HG03432 (cell line): ENCODE results near the gene CUL7.
"Not testable (repeated sequence)": the region's sequence is repeated elsewhere in the genome, so short reads cannot be mapped to it uniquely, and the experiment has no call there.

Experiments
- ATAC-seq: cut with Tn5 transposase; IDR thresholded peaks from one replicate; pipeline ENCODE4 v1.9.1; 2021; ENCODE audit warnings: mild to moderate bottlenecking, moderate library complexity; ENCODE audit not compliant: unreplicated experiment

The CUL7 gene

DNA sequence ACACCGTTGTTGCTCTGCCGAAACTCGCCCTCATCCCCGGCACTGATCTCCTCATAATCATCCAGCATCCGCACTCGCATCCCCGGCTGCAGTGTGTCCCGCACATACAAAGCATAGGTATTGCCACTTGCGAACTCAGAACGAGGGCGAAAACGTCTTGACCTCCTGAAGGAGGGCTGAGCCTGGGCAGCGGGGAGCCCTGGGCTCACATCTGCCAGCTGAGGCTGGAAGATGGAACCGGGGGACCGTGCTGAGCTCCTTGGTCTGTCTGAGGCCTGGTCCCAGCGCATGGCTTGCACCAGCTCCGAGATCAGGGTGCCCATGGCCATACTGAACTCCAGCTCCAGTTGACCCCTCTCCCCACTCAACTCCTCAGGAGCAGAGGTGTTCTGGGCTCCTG lies 2.7 kb downstream of the CUL7 start:
- no peak for ATAC-seq

- ATAC-seq = no peak
Measured at GRCh38 chr6:43047998-43048397, 5.7 kb downstream of the CUL7 start.

DNA sequence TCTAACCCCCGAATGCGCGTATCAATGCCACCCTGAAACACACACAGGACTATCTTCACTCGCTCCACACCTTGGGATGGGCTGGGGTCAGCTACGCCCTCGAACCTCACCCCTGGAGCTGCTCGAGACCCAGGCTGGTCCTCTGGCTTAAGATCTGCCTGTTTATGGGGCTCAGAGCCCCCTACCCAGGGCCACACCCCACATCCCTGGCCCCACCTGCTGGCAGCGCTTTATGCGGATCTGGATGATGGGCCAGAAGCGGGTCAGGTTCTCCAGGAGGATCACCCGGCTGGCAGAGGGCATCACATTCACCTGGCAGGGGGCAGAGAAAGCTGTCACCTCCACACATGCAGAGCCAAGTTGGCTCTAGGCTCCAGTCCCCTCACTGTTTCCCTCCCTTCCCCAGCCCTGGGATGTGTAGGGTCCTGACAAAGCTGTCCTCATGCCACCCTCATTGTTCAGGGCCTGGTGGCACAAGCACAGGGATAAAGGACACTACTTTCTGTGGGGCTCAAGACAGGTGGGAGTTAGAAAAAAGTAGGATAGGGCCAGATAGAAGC lies 8.2 kb downstream of the CUL7 start:
- ATAC-seq = no peak

DNA sequence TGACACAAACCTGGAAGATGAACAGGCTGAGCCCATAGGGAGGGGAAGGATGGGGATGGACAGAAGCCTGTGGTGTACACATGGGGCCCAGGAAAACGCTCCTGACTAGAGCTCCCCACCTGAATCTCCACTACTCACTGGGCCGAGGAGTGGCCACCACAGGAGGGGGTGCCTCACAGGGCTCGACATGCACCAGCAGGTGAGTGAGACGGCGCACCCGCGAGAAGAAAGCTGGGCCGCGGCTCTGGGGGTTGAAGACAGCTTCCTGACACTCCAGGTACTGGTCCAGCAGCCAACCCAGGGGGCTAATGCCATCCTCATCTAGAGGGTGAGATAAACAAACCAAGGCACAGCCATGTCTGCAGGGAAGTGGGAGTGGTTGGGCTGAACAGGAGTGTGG lies 10.3 kb downstream of the CUL7 start:
- no peak for ATAC-seq

DNA sequence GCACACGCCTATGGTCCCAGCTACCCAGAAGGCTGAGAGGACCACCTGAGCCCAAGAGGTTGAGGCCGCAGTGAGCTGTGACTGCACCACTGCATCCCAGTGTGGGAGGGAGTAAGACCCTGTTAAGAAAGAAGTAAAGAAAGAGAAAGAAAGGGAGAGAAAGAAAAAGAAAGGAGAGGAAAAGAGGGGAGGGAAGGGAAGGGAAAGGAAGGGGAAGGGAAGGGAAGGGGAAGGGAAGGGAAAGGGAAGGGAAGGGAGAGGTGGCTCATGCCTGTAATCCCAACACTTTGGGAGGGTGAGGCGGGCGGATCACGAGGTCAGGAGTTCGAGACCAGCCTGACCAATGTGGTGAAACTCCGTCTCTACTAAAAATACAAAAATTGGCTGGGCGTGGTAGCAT lies 12.2 kb downstream of the CUL7 start:
- not testable (repeated sequence) for ATAC-seq

DNA sequence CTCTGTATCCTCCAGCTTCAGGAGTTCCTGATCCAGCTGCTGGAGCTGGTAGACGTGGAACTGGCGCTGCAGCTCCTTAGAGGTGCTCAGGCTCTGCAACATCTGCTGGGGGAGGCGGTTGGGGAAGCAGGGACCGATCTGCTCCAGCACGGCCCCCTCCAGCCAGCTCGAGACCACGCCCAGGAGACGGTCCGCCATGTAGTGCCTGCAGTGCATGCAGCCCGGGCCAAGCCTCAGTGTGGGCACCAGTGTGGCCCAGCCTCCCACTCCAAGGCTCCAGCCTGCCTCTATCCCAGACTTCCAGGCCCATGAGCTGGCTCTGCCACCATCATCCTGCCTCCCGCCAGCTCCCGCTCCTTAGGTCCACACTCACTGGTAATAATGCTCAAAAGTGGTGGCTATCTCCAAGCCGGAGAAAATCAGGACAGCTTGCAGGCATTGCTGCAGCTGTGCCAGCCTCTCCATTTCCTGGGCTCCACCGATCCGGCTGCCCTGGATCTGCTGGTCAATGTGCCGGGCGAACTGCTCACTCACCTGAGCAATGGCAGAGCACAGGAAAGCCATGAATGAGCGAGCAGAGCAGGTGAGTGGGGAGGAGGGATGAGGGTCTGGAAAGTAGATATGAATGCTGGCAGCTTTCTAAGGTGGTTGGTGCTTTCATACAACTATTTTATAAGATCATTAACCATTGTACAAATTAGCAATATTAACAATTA lies 13.0 kb downstream of the CUL7 start:
- ATAC-seq = no peak

DNA sequence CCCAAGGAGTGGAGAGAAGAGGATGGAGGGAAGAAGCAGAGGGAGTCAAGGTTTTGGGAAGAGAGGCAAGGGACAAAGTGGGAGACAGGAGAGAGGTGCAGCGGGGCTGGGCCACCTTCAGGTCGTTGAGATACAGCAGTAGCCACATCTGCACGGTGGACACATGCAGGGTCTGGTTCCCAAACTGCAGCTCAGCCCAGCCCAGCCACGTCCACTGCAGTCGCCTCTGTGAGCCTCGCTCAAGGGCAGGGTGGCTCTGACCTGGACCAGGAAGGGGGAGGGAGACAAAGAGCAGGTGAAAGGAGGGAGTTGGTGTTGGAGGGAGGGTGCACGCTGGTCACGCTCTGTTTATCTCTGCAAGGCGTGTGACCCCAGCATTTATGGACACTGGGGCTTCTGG lies 14.9 kb downstream of the CUL7 start:
- no peak for ATAC-seq

DNA sequence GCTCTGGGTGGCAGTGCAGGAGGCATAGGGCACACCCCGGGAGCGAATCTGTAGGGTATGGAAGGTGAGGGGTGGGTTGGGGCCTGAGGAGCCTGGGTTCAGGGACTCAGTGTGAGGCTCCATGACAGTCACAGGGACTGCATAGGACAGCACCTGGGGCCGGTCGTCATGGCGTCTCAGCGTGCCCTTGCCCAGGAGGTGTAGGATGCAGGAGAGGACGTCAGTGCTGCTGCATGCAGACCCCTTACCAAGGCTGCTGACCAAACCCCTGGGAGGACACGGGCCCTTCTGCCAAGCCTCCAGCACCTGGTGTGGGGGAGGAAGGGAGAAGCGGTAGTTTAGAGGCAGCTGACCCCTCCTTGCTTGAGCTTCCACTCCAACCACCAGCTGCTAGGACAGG lies 15.9 kb downstream of the CUL7 start:
- ATAC-seq = no peak

- ATAC-seq = no peak
Measured at GRCh38 chr6:43037197-43037596, 16.5 kb downstream of the CUL7 start.

GRCh38 chr6:43036712-43037111 lies 16.9 kb downstream of the CUL7 start:
- no peak for ATAC-seq

DNA sequence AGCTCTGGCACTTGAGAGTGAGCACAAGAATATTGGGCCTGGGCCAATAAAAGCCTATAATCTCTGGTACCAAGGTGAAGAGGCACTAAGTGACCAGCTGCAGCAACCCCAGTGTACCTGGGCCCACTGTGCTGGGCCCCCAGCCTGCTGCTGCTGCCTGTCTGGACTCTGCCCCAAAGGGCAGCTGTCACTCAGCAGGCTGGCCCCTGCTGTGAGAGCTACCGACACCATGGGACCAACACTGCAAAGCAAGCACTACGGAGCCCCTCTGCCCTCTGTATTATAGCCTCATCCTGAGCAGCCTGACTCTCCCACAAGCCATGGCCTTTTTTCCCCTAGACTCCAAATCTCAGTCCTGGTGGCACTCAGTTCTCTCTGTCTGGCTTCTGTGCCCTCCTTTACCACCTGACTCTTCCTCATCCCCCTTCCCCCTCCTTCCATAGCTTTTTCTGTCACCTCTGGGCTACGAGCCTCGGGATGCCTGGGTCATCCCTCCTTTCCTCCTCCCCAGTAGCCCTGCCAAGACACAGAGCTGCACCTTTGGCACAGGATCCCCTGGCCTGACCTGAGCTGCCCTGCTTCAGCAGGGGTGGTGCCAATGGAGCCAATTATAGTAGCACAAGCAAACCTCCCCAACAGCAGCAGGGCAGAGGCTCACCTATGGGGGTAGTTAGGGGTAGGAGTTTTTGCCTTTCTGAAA lies 18.0 kb downstream of the CUL7 start:
- no peak for ATAC-seq

GRCh38 chr6:43034190-43034525 lies 19.5 kb downstream of the CUL7 start:
- no peak for ATAC-seq

- ATAC-seq = no peak
Measured at GRCh38 chr6:43033496-43034189, 20.0 kb downstream of the CUL7 start.

DNA sequence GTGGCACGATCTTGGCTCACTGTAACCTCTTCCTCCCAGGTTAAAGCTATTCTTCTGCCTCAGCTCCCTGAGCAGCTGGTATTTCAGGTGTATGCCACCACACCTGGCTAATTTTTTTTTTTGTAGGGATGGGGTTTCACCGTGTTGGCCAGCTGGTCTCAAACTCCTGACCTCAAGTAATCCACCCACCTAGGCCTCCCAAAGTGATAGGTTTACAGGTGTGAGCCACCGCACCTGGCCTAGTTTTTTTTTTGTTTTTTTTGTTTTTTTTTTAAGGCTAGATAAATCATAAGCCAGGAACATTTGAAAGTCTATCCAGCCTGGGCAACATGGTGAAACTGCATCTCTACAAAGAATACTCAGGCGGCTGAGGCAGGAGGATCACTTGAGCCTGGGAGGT lies 21.3 kb downstream of the CUL7 start:
- ATAC-seq = no peak

GRCh38 chr6:43029120-43029519 lies 24.5 kb downstream of the CUL7 start:
- ATAC-seq = no peak

- no peak for ATAC-seq
Measured at GRCh38 chr6:43026365-43026764, 27.3 kb downstream of the CUL7 start.

DNA sequence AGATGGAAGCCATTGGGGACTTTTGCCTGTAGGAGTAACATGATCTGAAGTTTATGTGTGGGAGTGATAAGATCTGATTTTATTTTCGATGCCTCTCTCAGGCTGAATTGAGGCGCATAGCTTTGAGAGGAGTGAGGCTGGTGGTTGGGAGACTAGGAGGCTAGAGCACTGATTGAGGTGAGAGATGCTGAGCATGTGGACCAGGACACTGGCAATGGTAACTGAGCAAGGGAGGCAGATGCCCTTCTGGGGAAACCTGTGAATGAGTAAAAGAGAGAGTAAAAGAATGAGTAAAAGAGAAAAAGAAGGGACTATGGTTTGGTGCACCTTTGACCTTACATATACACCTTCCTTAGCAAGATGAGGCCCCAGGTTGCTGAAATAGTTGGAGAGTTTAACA lies 29.2 kb downstream of the CUL7 start:
- no peak for ATAC-seq

DNA sequence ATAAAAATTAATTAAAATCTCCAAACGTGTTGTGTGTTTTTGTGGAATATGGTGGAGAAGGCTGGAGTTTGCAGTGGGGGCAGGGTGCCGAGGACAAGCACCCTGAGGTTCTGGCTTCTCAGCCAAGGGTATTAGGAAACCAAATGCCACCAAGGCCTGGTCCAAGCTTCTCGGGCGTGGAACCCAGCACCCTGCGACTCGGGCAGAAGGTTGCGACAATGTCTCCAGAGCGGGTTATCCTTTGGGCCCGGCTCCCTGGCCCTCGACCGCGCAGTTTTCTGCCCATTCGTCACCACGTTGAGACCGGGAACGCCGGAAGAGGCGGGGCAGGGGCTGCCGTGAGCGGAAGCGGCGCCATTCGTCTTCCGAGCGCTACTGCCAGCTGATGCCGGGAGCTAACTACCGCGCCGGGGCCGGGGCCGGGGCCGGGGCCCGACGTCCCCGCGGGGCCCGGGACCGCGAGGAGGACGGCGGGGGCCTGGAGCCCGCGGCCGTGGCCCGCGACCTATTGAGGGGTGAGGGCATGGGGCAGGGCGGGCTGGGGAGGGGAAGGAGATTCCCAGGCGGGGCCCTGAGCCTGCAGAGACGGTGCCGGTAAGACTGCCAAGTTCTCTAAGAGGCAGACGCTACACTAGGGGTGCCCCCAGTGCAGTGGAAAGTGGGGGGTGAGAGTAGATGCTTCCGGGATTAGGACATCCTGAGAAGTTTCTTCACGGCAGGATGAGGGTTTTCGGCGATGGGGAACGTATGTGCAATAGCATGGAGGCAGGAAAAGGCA lies 32.2 kb downstream of the CUL7 start, which contains the start of gene RRP36:
Gene RRP36 (plus strand): TSS at position 354 of the 778 bp plus-strand sequence. CDS start 32 bp downstream, at position 386.
- ATAC-seq = peak; percentile 78

- no peak for ATAC-seq
Measured at GRCh38 chr6:43020847-43021246, 32.8 kb downstream of the CUL7 start.

GRCh38 chr6:43020052-43020705 lies 33.5 kb downstream of the CUL7 start:
- ATAC-seq = no peak
